Measurements from ENCODE around the gene ZSWIM3. TPM values are rescaled to one million over a fixed set of nuclear protein-coding genes. Genes with fewer than 3 reads are reported as not detected.

The ZSWIM3 gene
- total RNA-seq, 4 donors from 2014 or later = 2.2 to 8.3 (median 5.7) TPM

DNA sequence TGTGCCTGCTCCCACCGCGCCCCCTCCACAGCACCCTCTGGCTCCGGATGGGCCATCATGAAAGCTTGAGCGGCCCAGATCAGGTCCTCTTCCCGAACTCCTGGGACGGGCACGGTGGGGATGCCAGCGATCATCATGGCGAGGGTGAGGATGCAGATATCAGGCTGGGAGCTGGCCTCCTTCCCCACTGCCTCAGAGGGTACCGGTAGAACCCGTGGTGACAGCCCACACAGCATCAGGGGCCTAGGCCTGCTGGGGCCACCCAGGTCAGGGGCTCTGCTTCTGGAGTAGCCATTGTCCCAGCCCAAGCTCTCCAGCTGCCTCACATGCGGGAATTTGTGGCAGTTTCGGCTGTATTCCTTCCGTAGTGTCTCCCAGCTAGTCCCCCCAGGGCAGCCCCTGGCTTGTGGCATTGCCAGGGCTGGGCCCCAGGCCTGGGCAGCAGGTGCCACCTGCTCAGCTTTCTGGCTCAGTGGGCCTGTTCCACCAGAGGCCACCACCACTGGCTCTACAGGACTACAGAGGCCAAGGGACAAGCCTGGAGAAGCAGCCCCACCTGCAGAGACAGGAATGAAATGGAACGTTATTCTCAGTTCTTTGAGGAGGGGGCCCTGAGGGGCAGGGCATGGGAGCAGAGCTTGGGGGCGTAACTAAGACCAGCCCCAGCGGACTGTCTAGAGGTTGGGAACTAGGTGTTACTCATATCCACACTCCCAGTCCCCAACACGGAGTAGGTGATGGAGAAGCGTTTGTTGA, 29.4 kb downstream of the ZSWIM3 start:
- peaks cover 0 to 7% (median 3%) of the 10 kb centered on the region in 4 donors for H3K36me3 ChIP-seq
- WGBS, 2 donors (ENCODE audit: low coverage in 1 of 2) = 94 to 100% methylated on average over 3 to 19 of the region's 19 CpGs
- intact Hi-C loops (cut with DNase I; ENCODE audit: low total_unique reads) = no loop called here
- no peak for TF ChIP-seq POLR2AphosphoS5 (IDR thresholded peaks at IDR 0.05)
- no peak for TF ChIP-seq POLR2A (IDR thresholded peaks at IDR 0.05)
- no peak for TF ChIP-seq EP300 (IDR thresholded peaks at IDR 0.05; ENCODE audit: low read depth)
- no peak for TF ChIP-seq CTCF (IDR thresholded peaks at IDR 0.05)
- H3K9me3 ChIP-seq = no peaks in the 10 kb centered on the region
- H3K27ac ChIP-seq = no peak overlapping the region
- no peaks in the 10 kb centered on the region for H3K27me3 ChIP-seq
- in situ Hi-C loops (cut with MboI; ENCODE audit: low pct_ligation_motif_present in 1 of 4, low pct_unique_long_range_greater_than_20kb in 1 of 4, low sequenced_read_pairs in 3 of 4) = no loop called here
- H3K4me1 ChIP-seq = peaks cover 5 to 35% (median 18%) of the 10 kb centered on the region in 4 donors
- no peak overlapping the region for H3K4me3 ChIP-seq
- DNase-seq = no peak

GRCh38 chr20:45887346-45887715, 29.9 kb downstream of the ZSWIM3 start, which contains the start of gene SPATA25:
TSS of gene SPATA25 (minus strand) at chr20:45887622. CDS start at chr20:45887590, 32 bp downstream.
- no peak for DNase-seq
- peaks cover 0 to 7% (median 3%) of the 10 kb centered on the region in 4 donors for H3K36me3 ChIP-seq
- intact Hi-C loops (cut with DNase I; ENCODE audit: low total_unique reads) = no loop called here
- H3K4me3 ChIP-seq = no peak within 1 kb of the TSS
- H3K27ac ChIP-seq = no peak within 1 kb of the TSS
- no peaks in the 10 kb centered on the region for H3K9me3 ChIP-seq
- in situ Hi-C loops (cut with MboI; ENCODE audit: low pct_ligation_motif_present in 1 of 4, low pct_unique_long_range_greater_than_20kb in 1 of 4, low sequenced_read_pairs in 3 of 4) = no loop called here
- no peaks in the 10 kb centered on the region for H3K27me3 ChIP-seq
- TF ChIP-seq POLR2AphosphoS5 (IDR thresholded peaks at IDR 0.05) (no peak), EP300 (IDR thresholded peaks at IDR 0.05; ENCODE audit: low read depth) (no peak), POLR2A (IDR thresholded peaks at IDR 0.05) (no peak), CTCF (IDR thresholded peaks at IDR 0.05) (no peak)
- H3K4me1 ChIP-seq = peaks cover 6 to 35% (median 22%) of the 10 kb centered on the region in 4 donors
- WGBS, 2 donors (ENCODE audit: low coverage in 1 of 2) = 92% methylated on average over 8 of the region's 8 CpGs; no CpG with 5 or more reads in 1 of the 2 donors

DNA sequence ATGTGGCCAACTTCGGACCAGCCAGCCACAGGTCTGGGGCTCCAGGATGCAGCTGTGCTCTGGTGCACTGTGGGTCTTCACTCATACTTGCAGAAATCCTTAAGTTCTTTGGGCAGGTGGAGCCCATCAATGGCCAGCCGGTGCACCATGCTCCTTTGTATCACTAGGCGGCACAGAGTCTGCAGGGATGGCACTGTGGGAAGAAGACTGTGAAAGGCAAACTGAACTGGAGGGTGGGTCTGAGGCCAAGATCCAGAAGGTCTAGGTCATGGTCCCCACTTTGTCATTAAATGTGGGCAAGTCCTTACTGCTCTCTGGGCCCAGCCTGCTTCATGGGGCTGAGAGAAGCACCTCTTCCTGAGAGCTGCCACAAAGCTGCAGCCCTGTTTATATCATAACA, 31.3 kb downstream of the ZSWIM3 start:
- Histone ChIP-seq H3K27ac (no peak overlapping the region), H3K4me3 (no peak overlapping the region), H3K27me3 (no peaks in the 10 kb centered on the region), H3K9me3 (no peaks in the 10 kb centered on the region), H3K36me3 (peaks cover 0 to 1% (median 0%) of the 10 kb centered on the region in 4 donors), H3K4me1 (peaks cover 15 to 47% (median 35%) of the 10 kb centered on the region in 4 donors)
- intact Hi-C loops (cut with DNase I; ENCODE audit: low total_unique reads) = no loop called here
- in situ Hi-C loops (cut with MboI; ENCODE audit: low pct_ligation_motif_present in 1 of 4, low pct_unique_long_range_greater_than_20kb in 1 of 4, low sequenced_read_pairs in 3 of 4) = no loop called here
- 90% methylated on average over 3 of the region's 3 CpGs; no CpG with 5 or more reads in 1 of the 2 donors for WGBS, 2 donors (ENCODE audit: low coverage in 1 of 2)
- DNase-seq = no peak
- TF ChIP-seq CTCF (IDR thresholded peaks at IDR 0.05) = no peak

DNA sequence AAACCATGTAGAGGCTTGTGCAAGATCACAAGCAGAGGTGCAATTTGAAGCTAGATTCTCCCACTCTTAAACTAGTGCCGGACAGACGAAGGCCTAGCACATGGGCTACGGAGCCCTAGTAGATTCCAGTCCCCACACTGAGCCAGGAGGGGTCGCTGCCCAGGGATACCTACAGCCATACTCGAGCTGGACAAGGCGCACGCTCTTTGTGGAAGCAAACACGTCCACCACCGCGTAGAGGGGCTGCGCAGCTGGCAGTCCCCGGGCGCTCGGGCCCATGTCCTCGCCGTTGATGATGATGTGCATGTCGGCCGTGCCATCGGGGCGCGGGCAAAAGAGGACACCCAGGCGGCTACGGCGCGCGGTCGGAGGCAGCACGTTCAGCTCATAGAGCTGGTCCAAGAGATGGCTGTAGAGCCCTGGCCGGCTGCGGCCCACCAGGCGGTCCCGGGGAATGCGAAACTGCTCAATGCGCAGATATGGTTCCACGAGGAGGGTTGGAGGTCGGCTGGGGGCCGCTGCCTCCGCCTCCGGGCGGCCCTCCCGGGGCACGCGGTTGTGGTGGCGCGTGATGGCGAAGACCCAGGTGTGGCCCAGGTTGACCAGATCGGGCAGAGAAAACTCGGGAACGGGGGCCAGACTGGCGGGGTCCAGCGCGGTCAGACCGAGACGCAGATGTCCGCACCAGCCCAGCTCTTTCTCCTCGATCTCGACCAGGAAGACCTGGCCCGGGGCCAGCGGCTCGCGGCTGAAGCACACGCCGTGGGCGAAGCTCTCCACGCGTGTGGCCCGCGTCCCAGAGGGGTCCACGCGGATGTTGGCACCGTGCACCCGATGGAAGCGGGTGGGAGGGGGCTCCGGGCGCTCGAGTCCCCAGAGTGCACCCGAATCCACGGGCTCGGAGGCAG, 32.9 kb downstream of the ZSWIM3 start:
- H3K9me3 ChIP-seq = no peaks in the 10 kb centered on the region
- 5% methylated on average over 45 of the region's 79 CpGs; no CpG with 5 or more reads in 1 of the 2 donors for WGBS, 2 donors (ENCODE audit: low coverage in 1 of 2)
- in situ Hi-C loops (cut with MboI; ENCODE audit: low pct_ligation_motif_present in 1 of 4, low pct_unique_long_range_greater_than_20kb in 1 of 4, low sequenced_read_pairs in 3 of 4) = no loop called here
- peaks cover 15 to 41% (median 32%) of the 10 kb centered on the region in 4 donors for H3K4me1 ChIP-seq
- peak; percentile 85 for DNase-seq
- TF ChIP-seq EP300 (IDR thresholded peaks at IDR 0.05; ENCODE audit: low read depth) (no peak), POLR2AphosphoS5 (IDR thresholded peaks at IDR 0.05) (peak in 2 of 3 donors; percentile 22 to 49), CTCF (IDR thresholded peaks at IDR 0.05) (peak; percentile 57 to 74 (median 61)), POLR2A (IDR thresholded peaks at IDR 0.05) (no peak)
- H3K36me3 ChIP-seq = peaks cover 0 to 12% (median 2%) of the 10 kb centered on the region in 4 donors
- no peaks in the 10 kb centered on the region for H3K27me3 ChIP-seq
- intact Hi-C loops (cut with DNase I; ENCODE audit: low total_unique reads) = loop anchor here (1.0 to 10.0 kb wide), 2 partner anchors 81 to 96 kb away; partner anchors contain the start of genes DNTTIP1 and WFDC3
- H3K27ac ChIP-seq = peak overlapping the region; percentile 87 to 90 (median 88)
- peak overlapping the region; percentile 70 to 84 (median 76) for H3K4me3 ChIP-seq
